ENCODE measurements around the gene ITGB2.

DNA sequence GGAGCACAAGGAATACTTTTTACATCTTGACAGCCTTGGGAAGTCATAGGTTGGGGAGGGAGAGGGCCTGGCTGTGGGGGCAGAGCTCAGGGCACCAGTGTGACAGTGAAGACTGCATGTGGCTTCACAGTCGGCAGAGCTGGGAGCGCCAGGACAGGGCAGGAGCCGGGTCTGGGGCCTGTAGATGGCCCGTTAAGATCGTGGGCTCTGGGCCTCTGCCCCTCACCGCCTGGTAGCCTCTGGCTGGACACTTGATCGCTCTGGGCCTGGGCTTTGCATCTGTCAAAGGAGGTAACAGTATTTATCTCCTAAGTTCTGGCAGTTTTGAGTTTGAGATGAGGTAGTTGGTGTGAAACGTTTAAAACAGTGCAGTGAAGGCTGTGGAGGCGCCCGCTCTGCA, 23.9 kb upstream of the ITGB2 start:
- TF ChIP-seq RAD21 (IDR thresholded peaks at IDR 0.05; ENCODE audit: low read length) = no peak
- TF ChIP-seq EP300 (IDR thresholded peaks at IDR 0.05; ENCODE audit: borderline replicate concordance in 1 of 2, low read depth in 1 of 2, low read length in 1 of 2) = no peak
- no peak for TF ChIP-seq TAF1 (IDR thresholded peaks at IDR 0.05; ENCODE audit: borderline replicate concordance, low read depth, low read length)
- TF ChIP-seq FOXM1 (IDR thresholded peaks at IDR 0.05; ENCODE audit: low read depth) = no peak
- TF ChIP-seq, protein P1, sequence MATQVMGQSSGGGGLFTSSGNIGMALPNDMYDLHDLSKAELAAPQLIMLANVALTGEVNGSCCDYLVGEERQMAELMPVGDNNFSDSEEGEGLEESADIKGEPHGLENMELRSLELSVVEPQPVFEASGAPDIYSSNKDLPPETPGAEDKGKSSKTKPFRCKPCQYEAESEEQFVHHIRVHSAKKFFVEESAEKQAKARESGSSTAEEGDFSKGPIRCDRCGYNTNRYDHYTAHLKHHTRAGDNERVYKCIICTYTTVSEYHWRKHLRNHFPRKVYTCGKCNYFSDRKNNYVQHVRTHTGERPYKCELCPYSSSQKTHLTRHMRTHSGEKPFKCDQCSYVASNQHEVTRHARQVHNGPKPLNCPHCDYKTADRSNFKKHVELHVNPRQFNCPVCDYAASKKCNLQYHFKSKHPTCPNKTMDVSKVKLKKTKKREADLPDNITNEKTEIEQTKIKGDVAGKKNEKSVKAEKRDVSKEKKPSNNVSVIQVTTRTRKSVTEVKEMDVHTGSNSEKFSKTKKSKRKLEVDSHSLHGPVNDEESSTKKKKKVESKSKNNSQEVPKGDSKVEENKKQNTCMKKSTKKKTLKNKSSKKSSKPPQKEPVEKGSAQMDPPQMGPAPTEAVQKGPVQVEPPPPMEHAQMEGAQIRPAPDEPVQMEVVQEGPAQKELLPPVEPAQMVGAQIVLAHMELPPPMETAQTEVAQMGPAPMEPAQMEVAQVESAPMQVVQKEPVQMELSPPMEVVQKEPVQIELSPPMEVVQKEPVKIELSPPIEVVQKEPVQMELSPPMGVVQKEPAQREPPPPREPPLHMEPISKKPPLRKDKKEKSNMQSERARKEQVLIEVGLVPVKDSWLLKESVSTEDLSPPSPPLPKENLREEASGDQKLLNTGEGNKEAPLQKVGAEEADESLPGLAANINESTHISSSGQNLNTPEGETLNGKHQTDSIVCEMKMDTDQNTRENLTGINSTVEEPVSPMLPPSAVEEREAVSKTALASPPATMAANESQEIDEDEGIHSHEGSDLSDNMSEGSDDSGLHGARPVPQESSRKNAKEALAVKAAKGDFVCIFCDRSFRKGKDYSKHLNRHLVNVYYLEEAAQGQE (IDR thresholded peaks at IDR 0.05; ENCODE audit: low read depth, low read length) = no peak
- TF ChIP-seq, protein P2, sequence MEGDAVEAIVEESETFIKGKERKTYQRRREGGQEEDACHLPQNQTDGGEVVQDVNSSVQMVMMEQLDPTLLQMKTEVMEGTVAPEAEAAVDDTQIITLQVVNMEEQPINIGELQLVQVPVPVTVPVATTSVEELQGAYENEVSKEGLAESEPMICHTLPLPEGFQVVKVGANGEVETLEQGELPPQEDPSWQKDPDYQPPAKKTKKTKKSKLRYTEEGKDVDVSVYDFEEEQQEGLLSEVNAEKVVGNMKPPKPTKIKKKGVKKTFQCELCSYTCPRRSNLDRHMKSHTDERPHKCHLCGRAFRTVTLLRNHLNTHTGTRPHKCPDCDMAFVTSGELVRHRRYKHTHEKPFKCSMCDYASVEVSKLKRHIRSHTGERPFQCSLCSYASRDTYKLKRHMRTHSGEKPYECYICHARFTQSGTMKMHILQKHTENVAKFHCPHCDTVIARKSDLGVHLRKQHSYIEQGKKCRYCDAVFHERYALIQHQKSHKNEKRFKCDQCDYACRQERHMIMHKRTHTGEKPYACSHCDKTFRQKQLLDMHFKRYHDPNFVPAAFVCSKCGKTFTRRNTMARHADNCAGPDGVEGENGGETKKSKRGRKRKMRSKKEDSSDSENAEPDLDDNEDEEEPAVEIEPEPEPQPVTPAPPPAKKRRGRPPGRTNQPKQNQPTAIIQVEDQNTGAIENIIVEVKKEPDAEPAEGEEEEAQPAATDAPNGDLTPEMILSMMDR (IDR thresholded peaks at IDR 0.05) = no peak
- no peak for TF ChIP-seq MXI1 (IDR thresholded peaks at IDR 0.05; ENCODE audit: low read depth, low read length)
- TF ChIP-seq POLR2AphosphoS5 (IDR thresholded peaks at IDR 0.05; ENCODE audit: low read depth, low read length) = no peak
- TF ChIP-seq JUND (IDR thresholded peaks at IDR 0.05) = no peak
- no peak for TF ChIP-seq GATA2 (CRISPR knock-in tag; IDR thresholded peaks at IDR 0.05)
- TF ChIP-seq, protein P3, sequence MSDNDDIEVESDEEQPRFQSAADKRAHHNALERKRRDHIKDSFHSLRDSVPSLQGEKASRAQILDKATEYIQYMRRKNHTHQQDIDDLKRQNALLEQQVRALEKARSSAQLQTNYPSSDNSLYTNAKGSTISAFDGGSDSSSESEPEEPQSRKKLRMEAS (IDR thresholded peaks at IDR 0.05; ENCODE audit: low read depth) = no peak
- TF ChIP-seq GABPA (IDR thresholded peaks at IDR 0.05; ENCODE audit: low read depth) = no peak
- TF ChIP-seq RCOR1 (IDR thresholded peaks at IDR 0.05; ENCODE audit: low read length) = no peak
- no peak for TF ChIP-seq CHD2 (IDR thresholded peaks at IDR 0.05; ENCODE audit: low read length, partially characterized antibody)
